DMS53 treated with DMSO at 0.1 percent for 48 hours (cell line): ENCODE results near the gene EPHA6.
"Not testable (repeated sequence)": the region's sequence is repeated elsewhere in the genome, so short reads cannot be mapped to it uniquely, and the experiment has no call there.

Experiments
- DNase-seq: peaks from one replicate; lab custom pipeline; 2025; ENCODE audit not compliant: unreplicated experiment; lab: John Stamatoyannopoulos, UW

EPHA6 gene

DNA sequence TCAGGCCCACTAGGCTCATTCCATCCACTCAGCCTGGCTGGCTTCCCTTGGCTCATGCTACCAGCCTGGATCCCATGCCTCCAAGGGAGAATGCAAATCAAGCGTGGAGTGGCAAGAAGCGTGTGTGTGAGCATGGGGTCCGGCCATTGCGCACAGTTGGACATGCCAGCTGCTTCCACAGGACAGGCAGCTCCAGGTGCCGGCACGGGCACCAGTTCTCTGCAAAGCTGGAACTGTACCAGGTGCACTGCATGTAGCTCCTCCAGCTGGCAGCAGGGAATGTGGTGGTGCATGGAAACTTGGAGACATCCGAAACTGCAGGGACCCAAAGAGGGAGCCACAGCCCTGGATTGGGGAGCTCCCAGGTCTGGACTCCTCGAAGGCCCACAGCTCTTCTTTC lies 449.8 kb downstream of the EPHA6 start:
- no peak for DNase-seq

DNA sequence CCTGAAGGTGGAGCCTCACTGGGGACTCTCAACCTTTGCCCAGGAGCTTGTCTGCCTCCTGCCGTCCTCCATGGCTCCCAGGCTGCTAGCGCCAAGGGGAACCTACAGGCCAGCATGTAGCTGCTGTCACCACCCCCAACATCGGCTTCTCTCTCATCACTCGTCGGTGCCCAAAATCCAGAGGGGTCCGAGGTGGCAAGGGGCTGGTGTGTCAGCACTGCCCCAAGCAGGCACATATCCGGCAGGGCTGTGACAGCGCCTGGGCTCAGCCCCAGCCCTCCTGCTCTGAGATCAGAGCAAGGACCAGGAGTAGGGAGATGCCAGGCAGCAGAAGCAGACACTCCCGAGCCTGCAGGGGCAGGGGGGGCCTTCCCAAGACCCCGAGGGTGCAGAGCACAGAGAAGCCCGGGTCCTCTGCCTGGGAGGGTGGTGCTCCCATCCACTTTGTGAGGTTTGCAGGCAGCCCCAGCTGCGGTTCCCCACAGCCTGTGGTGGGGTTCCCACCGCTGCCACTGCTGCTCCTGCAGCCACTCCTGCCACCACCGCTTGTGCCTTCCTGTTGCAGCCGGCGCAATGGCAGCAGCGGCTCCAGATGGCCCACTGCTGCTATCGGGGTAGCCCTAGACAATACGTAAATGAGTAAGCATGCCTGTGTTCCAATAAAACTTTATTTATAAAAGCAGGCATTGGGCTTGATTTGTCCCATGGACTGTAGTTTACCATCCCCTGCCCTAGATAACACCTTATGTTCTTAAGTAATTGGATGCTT lies 451.0 kb downstream of the EPHA6 start:
- DNase-seq = no peak

DNA sequence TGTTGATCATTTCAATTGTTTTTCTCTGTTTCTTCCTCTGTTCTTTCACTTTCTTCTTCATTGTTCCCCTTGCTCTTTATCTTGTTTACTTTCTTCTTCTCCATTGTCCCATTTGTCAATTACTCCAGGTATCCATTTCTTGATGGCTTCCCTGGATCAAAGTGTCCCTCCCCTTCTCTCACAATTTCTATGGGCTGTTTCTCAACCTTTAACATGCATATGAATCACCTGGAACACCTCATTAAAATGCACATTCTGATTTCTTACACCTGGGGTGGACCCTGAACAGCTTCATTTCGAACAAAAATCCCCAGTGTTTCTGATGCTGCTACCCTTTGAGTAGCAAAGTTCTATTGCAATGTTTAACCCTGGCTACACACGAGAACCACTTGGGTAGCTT lies 454.8 kb downstream of the EPHA6 start:
- DNase-seq = no peak

DNA sequence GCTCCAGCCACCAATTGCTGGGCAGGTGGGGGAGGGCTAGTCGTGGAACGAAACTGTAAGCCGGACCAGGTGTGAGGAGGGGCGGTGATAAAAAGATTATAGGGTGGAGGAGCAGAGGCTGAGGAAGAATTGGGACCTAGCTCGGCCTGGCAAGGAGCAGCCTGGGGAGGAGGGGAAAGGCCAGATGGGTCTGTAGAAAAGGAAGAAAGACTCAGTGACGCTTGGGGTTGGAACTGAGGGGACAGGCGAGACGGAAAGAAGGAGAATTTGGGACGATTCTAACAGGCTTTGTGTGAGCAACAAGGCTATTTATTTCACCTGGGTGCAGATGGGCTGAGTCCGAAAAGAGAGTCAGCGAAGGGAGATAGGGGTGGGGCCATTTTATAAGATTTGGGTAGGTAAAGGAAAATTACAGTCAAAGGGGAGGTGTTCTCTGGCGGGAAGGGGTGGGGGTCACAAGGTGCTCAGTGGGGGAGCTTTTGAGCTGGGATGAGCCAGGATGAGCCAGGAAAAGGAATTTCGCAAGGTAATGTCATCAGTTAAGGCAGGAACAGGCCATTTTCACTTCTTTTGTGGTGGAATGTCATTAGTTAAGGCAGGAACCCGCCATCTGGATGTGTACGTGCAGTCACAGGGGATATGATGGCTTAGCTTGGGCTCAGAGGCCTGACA lies 462.6 kb downstream of the EPHA6 start:
- DNase-seq = not testable (repeated sequence)

DNA sequence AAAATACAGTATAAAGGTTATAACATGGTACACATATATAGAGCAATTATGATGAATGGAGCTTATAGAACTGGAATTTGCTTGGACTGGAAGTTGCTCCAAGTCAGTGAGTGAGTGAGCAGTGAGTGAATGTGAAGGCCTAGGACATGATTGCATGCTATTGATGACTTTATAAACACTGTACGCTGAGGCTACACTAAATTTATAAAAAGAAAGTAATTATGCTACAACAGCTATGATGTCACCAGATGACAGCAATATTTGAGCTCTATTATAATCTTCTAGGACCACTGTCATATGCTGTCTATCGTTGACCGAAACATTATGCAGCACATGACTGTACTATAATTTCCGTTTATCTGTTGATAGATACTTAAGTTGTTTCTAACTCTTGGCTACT lies 463.3 kb downstream of the EPHA6 start:
- DNase-seq = no peak

DNA sequence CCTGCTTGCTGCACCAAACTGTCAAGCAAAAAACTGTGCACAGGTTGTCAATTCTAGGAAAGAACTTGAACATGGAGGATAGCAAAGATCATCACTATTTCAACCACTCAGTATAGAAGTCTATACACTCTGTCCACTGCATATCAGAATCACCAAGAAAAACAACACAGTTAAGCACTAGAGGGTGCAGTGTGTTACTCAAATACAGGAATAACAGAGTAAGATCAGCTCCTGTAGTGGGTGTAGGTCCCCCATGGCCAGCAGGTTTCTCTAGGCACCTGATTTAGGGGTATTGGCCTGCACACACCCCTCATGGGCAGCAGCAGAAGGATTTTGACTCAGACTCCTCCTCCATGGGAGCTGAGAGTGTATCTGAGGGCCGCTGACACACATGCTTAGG lies 464.1 kb downstream of the EPHA6 start:
- no peak for DNase-seq

DNA sequence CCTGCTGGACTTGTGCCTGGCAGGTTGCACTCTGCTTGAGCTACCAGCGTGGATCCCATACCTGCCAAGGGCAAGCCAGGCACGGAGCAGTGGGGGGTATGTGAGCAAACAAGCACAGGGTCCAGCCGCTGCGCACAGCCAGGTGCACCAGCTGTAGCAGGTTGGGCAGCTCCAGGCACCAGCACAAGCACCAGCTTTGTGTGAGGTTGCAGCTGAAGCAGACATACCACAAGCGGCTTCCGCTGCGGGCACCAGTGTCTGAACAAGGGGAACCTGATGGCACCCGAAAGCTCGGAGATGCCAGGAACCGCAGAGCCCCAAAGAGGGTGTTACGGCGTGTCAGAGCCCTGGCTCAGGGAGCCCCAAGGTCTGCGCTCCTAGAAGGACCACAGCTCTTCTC lies 477.5 kb downstream of the EPHA6 start:
- no peak for DNase-seq

DNA sequence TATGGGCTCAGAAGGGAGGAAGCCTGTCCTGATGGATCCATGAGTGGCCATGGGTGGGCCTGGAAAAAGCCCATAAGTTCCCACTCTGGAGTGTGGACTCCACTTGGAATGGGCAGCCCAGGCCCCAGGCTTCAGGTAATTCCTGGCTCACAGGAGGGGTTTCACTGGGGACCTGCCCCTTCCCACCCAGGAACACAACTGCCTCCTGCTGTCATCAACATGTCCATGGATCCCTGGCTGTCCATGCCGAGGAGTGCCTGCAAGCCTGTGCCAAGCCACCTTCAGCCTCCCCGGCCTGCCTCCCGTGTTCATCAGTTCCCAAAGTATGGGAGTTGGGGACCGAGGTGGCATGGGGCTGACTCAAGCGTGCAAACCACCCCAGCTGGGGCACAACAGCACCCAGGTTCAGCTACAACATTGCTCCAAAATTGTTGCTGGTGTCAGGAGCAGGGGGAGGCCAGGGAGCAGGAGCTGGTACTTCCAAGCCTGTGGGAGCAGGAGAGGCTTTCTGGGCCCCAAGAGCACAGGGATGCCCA lies 479.3 kb downstream of the EPHA6 start:
- no peak for DNase-seq

DNA sequence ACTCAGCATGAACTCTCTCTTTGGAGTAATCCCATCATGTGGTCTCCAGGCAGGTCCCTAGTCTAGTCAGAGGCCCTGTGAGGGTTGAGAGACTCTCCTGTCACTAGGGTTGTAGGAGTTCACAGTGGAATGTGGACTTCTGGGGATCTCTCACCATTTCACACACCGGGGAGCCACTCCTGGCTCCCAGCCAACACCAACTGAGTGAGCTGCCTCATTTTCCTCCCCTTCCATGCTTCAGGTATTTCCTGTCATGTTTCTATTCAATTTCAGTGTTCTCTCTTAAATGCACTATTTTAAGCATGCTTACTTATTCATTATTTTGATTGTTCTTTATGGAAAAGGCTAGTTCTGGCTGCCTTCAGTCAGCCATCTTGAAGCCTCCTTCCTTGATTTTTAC lies 482.6 kb downstream of the EPHA6 start:
- DNase-seq = no peak

DNA sequence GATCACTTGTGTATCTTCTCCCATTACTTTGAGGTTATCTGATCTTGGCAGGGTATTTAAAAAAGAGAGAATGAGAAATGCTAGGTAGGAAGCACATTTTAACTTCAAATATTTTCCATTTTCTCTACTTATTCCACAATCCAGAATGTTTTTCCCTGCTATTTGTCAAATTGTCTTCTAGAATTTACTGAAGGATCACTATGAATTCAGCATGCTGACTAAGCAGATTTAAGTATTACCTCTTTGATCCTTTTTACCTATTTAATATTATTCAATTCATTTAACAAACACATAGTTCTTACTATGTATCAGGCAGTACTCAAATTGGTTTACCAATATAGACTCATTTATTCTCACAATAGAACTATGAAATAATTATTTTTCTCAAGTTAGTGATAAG lies 486.7 kb downstream of the EPHA6 start:
- DNase-seq = no peak

DNA sequence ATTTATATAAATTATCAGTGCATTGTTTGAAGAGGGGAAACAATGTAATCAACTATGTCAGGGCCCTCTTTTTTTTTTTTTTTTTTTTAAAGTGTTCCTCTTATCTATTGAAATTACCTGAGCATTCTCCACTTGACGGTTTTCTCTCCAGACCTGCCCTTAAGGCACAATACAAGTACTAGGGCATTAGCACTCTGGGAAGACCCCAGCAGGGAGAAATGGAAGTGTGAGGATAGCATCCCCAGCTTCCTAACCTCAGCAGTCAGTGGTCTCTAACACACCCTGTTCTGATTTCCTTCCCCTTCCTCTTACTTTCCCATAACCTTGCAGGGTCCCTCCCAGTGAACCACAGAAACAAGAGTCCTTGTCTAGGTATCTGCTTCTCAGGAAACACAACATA lies 491.8 kb downstream of the EPHA6 start:
- DNase-seq = no peak

DNA sequence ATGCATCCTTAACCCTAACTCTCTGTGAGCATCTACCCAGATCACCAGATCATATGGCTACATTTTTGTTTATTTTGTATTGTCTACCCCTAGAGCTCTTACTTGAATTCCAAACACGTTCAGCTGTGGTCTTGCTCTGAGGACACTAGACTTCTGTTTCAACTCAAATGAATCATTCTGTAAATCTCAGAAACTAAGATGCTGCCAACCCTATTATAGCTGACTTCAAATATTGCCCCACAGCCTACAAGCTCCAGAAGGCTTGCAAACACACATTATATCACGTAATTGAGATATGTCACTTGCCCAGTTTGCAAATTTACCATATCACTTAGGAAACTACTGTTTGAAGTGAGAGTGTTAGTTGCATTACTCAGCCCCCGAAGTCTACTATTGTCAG lies 524.0 kb downstream of the EPHA6 start:
- DNase-seq = no peak

DNA sequence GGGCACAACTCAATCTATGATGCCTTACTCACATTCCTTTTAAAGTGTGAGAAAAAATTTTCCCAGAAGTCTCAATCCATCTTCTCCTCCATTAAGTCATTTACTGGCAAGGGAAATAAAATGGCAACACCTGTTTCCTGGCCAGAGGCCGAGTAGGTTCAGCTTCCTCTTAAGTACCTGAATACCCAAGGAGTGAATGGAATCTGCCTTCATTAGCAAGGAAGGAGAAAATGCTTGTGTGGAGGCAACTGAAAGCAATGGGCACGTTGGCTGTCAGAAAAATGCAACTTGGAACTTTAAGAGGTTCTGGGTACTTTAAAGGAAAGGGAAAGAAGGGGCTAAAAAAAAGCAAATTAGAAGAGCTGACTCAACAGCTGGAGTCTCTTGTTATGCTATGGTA lies 526.5 kb downstream of the EPHA6 start:
- no peak for DNase-seq

DNA sequence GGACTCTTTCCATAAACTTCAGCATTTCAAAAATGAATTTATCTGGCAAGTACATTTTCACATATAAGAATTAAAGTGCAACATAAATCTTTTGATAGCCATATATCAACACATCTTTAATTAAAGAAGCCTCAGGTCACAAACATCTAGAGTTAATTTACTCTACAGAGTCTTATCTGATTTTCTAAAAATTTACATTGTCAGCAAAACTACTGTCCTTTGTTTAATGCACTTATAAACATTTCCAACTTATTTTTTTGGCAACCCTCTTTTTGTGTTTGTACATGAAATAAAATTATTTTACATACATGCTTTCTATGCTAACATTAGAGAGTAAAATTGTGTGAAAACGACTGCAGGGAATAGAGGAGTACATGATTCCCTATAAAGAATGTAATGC lies 533.4 kb downstream of the EPHA6 start:
- no peak for DNase-seq

DNA sequence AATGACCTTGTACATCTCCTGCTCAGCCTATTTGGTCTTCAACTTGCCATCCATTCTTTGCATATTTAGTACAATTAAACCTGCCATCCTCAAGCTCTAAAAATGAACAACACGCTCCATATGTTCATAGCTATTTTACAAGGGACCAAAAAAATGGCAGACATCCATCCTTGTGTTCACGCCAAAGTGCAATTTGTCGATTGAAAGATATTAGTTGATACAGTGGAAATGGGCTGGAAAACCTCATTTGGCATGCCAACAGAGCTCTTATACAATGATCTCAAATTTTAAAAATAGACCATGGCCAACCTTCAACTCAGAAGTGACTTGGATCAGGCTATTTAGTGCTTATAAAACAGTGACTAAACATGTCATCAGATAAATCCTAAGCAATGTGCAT lies 536.6 kb downstream of the EPHA6 start:
- no peak for DNase-seq

DNA sequence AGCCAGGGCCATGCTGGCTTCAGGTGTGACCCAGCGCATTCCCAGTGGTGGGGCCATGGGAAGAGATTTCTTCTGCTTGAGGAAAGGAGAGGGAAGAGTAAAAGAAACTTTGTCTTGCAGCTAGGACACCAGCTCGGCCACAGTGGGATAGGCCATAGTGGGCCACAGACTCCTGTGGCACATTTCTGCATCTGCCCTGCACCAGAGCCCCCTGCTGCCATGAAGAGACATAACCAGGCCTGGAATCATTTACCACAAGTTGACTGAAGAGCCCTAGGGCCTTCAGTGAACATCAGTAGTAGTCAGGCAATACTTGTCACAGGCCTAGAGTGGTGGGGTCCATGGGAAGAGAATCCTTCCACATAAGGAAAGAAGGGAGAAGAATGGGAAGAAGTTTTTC lies 538.8 kb downstream of the EPHA6 start:
- DNase-seq = no peak

DNA sequence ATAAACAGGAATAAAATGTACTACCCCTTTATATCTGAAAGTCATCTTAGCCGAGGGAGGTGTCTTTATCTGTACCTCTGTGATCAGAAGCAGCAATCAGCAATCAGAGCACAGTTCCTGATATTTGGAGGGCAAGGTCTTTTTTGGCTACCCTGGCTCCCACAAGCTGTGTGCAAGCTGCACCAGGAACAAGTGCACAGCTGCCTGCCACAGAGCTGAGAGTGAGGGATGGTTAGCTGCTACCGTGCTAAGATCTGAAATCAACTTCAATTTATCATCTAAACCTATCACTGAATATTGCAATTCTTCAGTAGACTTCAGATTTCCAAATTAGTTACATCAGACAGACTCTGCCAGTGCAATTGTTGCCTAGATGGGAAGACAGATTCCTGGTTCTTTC lies 545.6 kb downstream of the EPHA6 start:
- no peak for DNase-seq

DNA sequence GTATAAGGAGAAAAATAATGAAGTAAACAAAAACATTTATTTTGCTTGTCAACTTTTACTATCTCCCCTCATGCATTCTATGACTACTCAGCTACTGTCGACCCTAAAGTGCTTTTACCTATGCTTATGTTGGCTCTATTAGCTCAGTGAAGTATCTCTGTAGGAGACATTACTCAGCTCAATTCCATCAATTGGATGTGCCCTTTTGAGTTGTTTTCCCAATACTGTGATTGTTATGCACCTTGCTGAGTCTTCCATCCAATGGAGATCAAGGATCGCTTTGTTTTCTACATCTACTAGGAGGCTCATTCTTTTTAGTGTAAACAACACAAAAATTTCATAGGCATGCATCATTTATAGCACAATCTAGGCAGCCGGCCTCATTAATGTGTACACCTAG lies 546.4 kb downstream of the EPHA6 start:
- DNase-seq = no peak

DNA sequence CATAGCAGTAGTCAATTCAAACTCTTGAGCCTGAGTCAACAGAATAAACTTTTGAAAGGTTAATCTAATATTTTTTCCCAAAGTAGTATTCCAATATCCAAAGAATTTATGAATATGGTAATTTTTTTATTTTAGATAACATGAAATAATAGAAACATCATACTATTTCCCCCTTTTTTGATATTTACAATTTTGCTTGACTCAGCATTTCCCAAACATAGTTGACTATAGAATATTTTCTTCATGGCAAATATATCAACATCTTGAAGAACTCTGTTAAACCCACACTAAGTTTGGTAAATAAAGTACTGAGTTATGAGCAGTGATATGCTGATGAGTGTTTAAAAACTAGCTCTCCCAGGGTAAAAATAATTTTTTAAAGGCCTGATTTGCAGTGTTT lies 570.2 kb downstream of the EPHA6 start:
- no peak for DNase-seq

DNA sequence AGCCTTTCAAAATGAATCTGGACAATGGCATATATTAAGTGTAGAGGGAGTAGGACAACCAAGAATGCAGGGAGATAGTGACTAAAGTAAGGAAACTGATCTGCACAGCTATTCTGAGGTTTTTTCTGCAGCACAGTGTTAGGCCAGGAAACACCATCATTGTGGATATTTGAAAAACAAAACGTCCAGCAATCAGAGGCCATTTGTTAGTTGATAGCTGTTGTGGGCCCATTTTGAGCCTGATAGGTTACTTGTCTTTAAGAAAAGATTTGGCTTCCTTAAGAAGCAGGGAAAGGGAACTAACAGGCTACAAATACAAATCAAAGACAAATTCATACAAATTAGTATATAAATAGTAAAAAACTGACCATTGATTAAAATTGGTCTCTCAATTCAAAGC lies 574.4 kb downstream of the EPHA6 start:
- DNase-seq = no peak

DNA sequence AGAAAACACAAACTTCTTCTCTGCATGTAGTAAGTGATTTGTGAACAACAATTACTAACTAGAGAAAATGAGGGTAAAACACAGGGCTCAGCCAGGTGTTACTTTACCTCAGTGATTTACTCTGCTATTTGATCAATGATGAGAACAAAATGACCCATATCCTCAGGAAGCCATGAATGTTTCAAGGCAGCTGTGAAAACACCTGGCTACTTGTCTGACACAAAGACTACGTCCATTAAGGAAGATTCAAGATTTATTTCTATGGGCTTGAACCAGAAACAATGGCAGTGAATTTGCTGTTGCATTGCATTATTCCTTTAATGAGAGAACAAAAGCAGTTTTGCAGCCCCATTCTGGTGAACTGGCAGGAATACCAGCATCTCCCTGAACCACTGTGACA lies 575.5 kb downstream of the EPHA6 start:
- DNase-seq = peak; percentile 13

DNA sequence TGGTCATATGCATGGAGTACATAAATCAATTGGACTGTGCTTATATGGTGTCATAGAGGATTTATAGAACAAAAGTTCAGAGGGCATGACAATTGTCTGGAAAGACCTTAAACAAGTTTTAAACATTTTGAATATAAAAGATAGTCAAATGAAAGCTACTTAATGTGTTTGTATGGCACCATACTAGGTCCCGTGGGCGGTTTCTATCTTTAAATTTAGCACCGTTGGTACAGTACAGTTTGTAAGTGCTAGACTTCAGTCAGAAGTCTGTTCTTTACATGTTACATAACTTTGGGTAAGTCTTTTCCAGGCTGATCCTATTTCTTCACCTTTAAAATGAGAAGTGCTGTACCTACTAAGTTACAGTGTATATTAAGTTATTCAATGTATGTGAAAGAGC lies 576.8 kb downstream of the EPHA6 start:
- DNase-seq = no peak

DNA sequence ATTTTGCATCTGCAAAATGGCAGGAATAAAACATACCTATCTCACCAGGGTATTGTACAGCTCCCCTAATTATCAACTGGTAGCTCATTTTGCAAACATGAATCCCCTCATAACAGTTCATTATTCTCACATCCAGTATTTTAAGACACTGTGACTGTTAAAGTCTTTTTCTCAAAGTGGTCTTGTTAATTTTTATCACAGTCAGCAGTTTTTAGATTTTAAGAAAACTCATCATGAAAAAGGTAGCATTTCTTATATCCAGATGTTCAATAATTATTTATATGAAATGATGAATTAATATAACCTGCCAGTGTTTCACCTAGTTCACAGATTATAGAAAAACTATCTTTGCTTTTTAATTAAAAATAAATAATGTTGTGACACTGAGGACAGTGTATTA lies 595.2 kb downstream of the EPHA6 start:
- DNase-seq = no peak
